Loucy (cell line): ENCODE data around the gene G6PC3.

Experiments
- CTCF ChIP-seq: fragments of 200-600 bp; sonication (generic); conservative IDR thresholded peaks from 2 replicates; pipeline ENCODE4 v1.5.1; 2014; ENCODE audit warnings: mild to moderate bottlenecking, antibody characterized with exemption, low read length
- EZH2phosphoT487 ChIP-seq: fragments of 200-600 bp; IDR thresholded peaks from 2 replicates; pipeline ENCODE4 v1.6.1; 2018; ENCODE audit warnings: antibody characterized with exemption, mild to moderate bottlenecking, moderate library complexity, borderline replicate concordance

DNA sequence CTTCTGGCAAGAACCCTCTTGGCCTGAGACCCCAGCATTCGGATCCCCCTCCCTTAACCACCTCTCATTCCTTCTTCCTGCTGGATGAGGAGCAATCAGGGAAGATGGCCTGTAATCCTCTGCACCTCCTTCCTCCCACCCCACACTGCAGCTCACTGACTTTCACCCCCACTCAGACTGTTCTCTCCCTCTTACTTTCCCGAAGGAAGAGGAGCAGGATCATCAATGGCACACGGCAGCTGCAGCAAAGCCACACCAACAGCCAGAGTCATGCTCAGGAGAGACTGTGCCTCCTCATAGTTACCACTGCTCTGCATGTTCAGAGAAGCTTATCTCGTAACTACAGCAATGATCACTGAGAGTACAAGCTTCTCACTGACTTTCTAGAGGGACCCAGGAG lies 45.7 kb upstream of the G6PC3 start:
- no peak for TF ChIP-seq CTCF
- no peak for TF ChIP-seq EZH2phosphoT487
